NK-92 treated with Interleukin-12 subunit alpha and Interleukin-12 subunit beta, amount 100 ng/mL, for 24 hours (cell line): Measurements from ENCODE around the gene TUT1.
"Not testable (repeated sequence)": the region's sequence is repeated elsewhere in the genome, so short reads cannot be mapped to it uniquely, and the experiment has no call there.

Experiments used
- DNase-seq: peaks from one replicate; lab custom pipeline; 2025; lab: John Stamatoyannopoulos, UW

Gene TUT1, protein sequence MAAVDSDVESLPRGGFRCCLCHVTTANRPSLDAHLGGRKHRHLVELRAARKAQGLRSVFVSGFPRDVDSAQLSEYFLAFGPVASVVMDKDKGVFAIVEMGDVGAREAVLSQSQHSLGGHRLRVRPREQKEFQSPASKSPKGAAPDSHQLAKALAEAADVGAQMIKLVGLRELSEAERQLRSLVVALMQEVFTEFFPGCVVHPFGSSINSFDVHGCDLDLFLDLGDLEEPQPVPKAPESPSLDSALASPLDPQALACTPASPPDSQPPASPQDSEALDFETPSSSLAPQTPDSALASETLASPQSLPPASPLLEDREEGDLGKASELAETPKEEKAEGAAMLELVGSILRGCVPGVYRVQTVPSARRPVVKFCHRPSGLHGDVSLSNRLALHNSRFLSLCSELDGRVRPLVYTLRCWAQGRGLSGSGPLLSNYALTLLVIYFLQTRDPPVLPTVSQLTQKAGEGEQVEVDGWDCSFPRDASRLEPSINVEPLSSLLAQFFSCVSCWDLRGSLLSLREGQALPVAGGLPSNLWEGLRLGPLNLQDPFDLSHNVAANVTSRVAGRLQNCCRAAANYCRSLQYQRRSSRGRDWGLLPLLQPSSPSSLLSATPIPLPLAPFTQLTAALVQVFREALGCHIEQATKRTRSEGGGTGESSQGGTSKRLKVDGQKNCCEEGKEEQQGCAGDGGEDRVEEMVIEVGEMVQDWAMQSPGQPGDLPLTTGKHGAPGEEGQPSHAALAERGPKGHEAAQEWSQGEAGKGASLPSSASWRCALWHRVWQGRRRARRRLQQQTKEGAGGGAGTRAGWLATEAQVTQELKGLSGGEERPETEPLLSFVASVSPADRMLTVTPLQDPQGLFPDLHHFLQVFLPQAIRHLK

DNA sequence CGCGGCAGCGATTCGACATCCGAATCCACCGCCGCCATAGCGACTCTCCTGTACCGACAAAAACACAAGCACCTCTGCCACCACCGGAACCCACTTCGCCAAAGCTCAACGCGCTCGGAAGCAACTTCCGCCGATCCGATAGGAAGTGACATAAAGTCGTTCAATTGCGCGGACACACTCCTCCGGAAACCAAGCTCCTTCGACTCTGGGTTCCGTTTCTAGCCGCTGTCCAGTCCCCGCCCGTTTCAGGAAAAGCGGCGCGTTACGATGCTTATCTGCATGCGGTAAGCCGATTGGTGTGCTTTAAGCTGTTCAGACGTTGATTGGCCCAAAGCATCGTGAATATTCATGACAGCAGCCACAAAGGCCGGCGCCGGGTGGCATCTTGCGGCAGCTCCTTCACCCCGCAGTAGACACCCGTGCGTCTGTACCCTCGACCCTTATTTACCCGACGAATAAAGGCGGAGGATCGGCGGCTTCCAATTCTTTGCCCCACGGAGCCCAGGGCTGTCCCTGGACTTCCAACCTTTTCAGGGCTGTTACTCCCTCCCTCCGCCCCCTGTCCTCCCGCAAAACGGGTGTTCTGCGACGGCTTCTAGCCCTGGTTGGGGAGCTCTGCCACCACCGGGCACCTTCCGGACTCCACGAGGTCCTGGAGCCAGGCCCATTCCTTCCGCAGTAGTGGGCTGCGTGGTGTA is at the start of gene TUT1:
TUT1 (minus strand) TSS at position 76 of the 698 bp plus-strand sequence; CDS start at position 38, 38 bp downstream.
- peak; percentile 96 for DNase-seq

- DNase-seq = no peak
Observed at GRCh38 chr11:62632492-62632891, 41.2 kb upstream of the TUT1 start.

DNA sequence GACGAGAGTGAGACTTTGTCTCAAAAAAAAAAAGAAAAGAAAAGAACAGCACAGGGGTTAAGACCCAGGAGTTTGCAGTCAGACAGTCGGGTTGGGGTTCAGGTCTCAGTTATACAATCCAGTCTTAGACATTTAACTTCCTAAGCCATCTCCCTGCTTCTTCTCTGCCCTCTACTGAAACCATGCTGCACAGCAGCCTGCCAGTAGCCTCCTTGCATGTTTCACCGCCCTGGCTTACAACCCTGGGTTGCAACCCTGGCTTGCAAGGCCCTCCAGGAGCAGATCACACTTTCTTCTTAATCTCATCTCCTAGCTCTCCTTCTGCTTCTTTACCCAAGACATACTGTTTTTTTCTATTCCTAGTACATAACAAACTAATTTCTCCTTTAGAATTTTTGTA is 36.4 kb upstream of the TUT1 start:
- DNase-seq = no peak

DNA sequence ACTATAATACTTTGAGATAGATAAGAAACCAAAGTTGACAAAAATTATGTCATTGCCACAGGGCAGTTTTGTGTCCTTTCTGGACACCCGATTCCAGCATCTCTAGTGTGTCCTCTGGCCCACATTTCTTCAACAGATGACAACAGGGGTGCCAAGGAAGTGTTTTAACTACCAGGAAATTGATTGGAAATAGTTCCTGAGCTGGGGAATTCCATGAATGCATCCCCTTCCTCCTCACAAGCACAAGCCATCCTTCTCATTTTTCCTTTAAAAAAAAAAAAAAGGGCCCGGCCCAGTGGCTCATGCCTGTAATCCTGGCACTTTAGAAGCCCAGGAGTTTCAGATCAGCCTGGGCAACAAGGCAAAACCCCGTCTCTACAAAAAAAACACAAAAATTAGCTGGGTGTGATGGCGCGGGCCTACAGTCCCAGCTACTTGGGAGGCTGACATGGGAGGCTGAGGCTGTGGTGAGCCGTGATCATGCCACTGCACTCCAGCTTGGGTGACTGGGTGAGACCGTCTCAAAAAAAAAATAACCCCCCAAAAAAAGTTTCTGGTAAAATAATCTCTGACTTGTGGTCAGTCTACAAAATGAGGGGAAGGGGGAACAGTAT is 31.3 kb upstream of the TUT1 start:
- DNase-seq = no peak

DNA sequence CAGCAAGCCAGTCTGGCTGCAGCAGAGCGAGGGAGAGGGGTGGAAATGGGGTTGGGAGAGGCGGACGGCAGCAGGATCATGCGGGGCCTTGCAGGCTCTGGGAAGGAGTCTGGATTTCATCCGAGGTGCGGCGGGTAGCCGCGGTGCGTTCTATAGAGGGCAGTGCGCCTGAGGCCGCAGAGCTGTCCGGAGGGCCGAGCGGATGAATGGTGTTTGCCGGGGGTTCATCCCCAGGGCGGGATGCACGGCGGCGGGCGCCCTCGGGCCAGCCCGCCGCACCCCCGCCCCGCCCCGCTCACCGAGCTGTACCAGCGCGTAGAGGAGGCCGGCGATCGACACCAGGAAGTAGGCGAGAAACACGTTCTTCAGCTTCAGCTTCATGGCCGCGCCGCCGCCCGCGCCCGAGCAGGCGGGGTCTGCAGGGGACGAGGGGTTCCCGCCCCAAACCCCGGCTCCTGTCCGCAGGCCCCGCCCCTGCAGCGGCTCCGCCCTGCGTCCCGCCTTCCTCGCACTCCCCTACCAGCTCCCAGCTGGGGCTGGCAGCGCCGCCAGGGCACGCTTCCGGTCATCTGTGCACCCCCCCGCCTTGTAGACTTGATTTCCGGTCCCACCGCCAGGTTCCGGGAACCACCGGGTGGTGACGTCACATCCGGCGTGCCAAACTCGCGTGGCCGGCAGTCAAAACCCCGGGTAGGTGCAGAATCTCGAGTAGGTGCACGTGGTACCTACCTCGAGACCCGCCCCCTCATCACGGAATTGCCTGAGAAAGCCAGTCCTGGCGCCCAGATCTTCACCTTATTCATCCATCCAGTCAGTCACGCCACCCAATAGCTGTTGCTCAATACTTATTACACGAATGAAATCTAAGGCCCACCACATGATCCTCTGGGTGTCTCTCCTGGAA is 30.5 kb upstream of the TUT1 start, which contains the start of gene B3GAT3:
B3GAT3 (minus strand) TSS at position 420 of the 904 bp plus-strand sequence; CDS start at position 381, 39 bp downstream.
- DNase-seq = peak; percentile 99

DNA sequence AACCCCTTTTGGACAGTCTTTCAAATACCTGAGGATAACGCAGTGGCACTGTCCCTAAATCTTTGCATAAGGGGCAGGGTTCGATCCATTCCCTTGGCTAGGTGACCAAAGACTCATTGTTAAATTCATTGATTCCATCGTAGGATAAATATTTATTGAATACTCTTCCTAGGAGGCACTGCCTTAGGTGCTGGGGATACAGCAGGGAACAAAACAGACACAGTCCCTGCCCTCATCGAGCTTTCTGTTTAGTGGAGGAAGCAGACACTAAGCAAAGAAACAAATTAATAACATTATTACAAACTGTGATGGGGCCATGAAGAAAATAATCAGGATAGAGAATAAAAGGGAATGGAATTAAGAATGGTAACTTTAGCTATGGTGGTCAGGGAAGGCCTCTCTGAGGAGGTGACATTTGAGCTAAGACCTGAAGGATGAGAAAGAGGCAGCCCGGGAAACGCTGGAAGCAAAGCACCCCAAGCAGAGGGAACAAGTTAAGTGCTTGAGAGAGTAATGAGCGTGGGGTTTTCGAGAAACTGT is 29.8 kb upstream of the TUT1 start:
- DNase-seq = no peak

DNA sequence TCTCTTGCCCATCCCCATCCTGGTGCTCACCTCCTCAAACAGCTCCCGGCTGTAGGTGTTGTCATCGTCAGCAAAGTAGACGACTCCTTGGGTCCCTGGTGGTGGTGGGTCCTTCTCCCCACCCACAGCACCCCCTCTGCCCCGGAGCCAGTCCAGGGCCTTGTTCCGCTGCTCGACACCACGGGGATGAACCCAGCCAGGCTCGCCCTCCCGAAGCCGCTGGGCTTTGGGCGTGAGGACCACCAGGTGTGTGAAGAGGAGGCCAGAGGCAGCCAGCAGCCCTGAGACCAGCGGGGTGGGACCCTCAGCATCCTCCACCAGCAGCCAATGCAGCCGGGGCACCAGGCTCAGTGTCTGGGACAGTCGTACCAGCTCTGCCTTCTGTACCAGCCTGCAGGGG is 25.6 kb upstream of the TUT1 start:
- DNase-seq = not testable (repeated sequence)

- DNase-seq = no peak
Observed at GRCh38 chr11:62615521-62615920, 24.2 kb upstream of the TUT1 start.

DNA sequence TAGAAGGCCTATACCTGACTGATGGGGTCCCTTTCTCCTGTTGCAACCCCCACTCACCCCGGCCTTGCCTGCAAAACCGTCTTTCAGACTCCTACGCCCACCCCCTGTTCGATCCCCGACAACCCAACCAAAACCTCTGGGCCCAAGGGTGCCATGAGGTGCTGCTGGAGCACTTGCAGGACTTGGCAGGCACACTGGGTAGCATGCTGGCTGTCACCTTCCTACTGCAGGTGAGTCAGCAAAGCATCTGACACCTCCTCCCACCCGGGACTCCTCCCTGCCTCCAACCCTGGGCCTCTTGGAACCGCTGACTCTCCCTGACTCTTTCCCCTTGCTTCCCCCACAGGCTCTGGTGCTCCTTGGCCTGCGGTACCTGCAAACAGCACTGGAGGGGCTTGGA is 23.0 kb upstream of the TUT1 start:
- DNase-seq = peak; percentile 35

- no peak for DNase-seq
Observed at GRCh38 chr11:62613291-62613778, 22.0 kb upstream of the TUT1 start.

GRCh38 chr11:62612366-62613290 is 21.3 kb upstream of the TUT1 start, which contains the start of the genes EML3 and ROM1:
TSS of gene EML3 (minus strand) at chr11:62612775. CDS start at chr11:62612457, 318 bp downstream.
TSS of gene ROM1 (plus strand) at chr11:62613257. CDS start at chr11:62613282, 25 bp downstream.
- peak; percentile 90 for DNase-seq

DNA sequence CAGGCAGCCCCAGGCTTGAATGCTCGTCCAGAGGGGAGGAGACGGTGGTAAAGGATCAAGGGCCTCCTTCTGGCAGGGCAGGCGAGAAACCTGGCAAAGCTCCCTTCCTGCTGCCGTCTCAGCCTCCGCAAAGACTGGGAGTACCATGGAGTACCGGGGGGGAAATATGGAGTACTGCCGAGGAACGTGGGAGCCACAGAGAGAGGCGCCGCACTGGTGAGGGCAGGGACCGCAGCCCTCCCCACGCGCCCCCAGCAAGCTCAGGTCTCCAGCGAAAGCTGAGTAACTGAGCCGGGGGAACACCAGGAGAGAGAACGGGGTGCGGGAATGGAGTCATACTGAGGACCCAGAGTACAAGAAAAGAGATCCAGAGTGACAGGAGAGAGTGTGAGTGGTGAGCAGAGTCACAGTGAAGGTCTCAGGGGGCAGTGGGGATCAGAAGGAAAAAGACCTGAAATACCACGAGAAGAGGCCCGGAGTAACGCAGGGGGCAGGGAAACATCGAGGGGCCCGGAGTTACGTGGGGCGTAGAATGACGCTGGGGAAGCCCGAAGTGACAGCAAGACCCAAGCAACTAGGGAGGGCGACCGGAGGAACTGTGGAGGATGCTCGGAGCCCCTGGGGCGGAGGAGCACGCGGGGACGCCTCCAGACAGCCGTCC is 20.5 kb upstream of the TUT1 start:
- DNase-seq = no peak

- DNase-seq = no peak
Observed at GRCh38 chr11:62610814-62611704, 19.7 kb upstream of the TUT1 start.

DNA sequence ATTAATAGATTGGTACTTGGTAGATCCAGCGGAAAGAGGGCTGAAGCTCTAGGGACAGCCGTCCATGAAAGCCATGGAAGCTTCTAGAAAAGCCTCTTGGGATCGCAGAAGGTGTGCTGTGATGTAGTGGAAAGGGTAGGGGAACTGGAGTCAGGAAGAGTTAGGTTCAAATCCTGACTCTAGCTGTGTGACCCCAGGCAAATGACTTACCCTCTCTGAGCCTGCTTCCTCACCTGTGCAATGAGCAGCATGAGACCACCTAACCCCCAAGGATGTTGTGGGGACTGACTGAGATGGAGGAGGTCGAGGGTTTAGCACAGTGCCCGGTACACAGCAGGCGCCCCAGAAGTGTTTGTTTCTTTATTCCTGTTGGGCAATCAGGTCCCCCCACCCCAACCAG is 19.1 kb upstream of the TUT1 start:
- no peak for DNase-seq

DNA sequence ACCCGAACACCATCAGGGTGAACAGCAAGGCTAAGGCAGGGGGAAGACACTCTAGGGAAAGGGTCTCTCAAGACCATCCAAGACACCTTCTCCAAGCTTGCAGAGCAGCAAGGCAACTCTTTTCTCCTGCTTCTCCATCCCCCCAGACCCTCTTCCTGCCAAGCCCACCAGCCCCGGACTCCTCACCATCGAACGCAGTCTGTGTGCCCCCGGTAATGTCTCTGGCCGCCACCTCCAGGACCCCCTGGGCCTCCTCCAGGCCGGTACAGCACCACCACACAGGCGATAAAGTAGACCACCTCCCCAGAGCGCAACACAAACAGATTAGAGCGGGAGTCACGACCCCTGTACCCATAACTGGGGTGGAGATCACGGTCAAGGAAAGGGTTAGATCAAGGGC is 17.5 kb upstream of the TUT1 start:
- DNase-seq = no peak

GRCh38 chr11:62607714-62608113 is 16.4 kb upstream of the TUT1 start:
- DNase-seq = no peak

GRCh38 chr11:62605902-62606301 is 14.6 kb upstream of the TUT1 start:
- DNase-seq = no peak
